T-helper 17 cell (primary cell): ENCODE data around the gene STIMATE. TPM values are rescaled to one million over a fixed set of nuclear protein-coding genes. Genes with fewer than 3 reads are reported as not detected.

ENCODE experiments used
- ATAC-seq: fragments of 150-1000 bp; cut with Tn5 transposase; 2 replicates; pipeline ENCODE4 v1.10.0; 2021; ENCODE audit warnings: mild to moderate bottlenecking, moderate library complexity
- DNase-seq, 3 donors: peaks; one replicate each; pipeline versions ENCODE4 v3.0.0 to v3.0.0-alpha.2; 2020 to 2021
- H3K9me3 ChIP-seq: one replicate; pipeline ENCODE4 v1.7.0; 2013; ENCODE audit warnings: low read length, mild to moderate bottlenecking; ENCODE audit not compliant: control insufficient read depth, poor library complexity, severe bottlenecking
- H3K27ac Mint-ChIP-seq: one replicate; pipeline ENCODE4 v1.8.0; 2022; ENCODE audit warnings: mild to moderate bottlenecking, moderate library complexity, mixed read lengths
- H3K27me3 Mint-ChIP-seq: one replicate; pipeline ENCODE4 v1.8.0; 2022; ENCODE audit warnings: mixed read lengths
- H3K36me3 Mint-ChIP-seq: one replicate; pipeline ENCODE4 v1.8.0; 2022; ENCODE audit warnings: low read depth, mixed read lengths
- H3K4me1 Mint-ChIP-seq: one replicate; pipeline ENCODE4 v1.8.0; 2022; ENCODE audit warnings: mild to moderate bottlenecking, mixed read lengths
- H3K4me3 Mint-ChIP-seq: one replicate; pipeline ENCODE4 v1.8.0; 2022; ENCODE audit warnings: mild to moderate bottlenecking, moderate library complexity, mixed read lengths
- total RNA-seq, 4 donors: library from RNA in 2 of 4; stranded (reverse) in 2 of 4; gene quantifications; one replicate each; pipeline ENCODE4 v1.2.3 and lab custom pipeline; 2022 to 2026

Gene STIMATE
- total RNA-seq, 2 donors from 2014 or later: 41.1 to 42.6 TPM

GRCh38 chr3:52839892-52840545, 57.3 kb downstream of the STIMATE start:
- DNase-seq (no peak), ATAC-seq (no peak)
- Mint-ChIP-seq H3K4me1 (peaks cover 25% of the 10 kb centered on the region), H3K36me3 (peaks cover 7% of the 10 kb centered on the region), H3K27ac (peak overlapping the region; percentile 75), H3K4me3 (no peak overlapping the region), H3K27me3 (no peaks in the 10 kb centered on the region)
- no peaks in the 10 kb centered on the region for H3K9me3 ChIP-seq

- Mint-ChIP-seq H3K27me3 (no peaks in the 10 kb centered on the region), H3K4me1 (peaks cover 23% of the 10 kb centered on the region), H3K27ac (no peak overlapping the region), H3K36me3 (peaks cover 7% of the 10 kb centered on the region), H3K4me3 (no peak overlapping the region)
- ATAC-seq: no peak
- no peak for DNase-seq
- H3K9me3 ChIP-seq: no peaks in the 10 kb centered on the region
Observed at GRCh38 chr3:52839268-52839575, 58.1 kb downstream of the STIMATE start.

GRCh38 chr3:52838561-52839267, 58.6 kb downstream of the STIMATE start:
- Mint-ChIP-seq H3K36me3 (peaks cover 7% of the 10 kb centered on the region), H3K27me3 (no peaks in the 10 kb centered on the region), H3K4me3 (no peak overlapping the region), H3K4me1 (peaks cover 25% of the 10 kb centered on the region), H3K27ac (peak overlapping the region; percentile 61)
- peak; percentile 81 for ATAC-seq
- no peak for DNase-seq
- H3K9me3 ChIP-seq: no peaks in the 10 kb centered on the region

- no peaks in the 10 kb centered on the region for H3K27me3 Mint-ChIP-seq
- peaks cover 25% of the 10 kb centered on the region for H3K4me1 Mint-ChIP-seq
- H3K27ac Mint-ChIP-seq: peak overlapping the region; percentile 61
- DNase-seq: no peak
- peak overlapping the region; percentile 19 for H3K4me3 Mint-ChIP-seq
- H3K36me3 Mint-ChIP-seq: peaks cover 7% of the 10 kb centered on the region
- H3K9me3 ChIP-seq: no peaks in the 10 kb centered on the region
- no peak for ATAC-seq
Observed at GRCh38 chr3:52836986-52837385, 60.4 kb downstream of the STIMATE start.

- peaks cover 2% of the 10 kb centered on the region for H3K36me3 Mint-ChIP-seq
- no peaks in the 10 kb centered on the region for H3K9me3 ChIP-seq
- peak overlapping the region; percentile 61 for H3K27ac Mint-ChIP-seq
- ATAC-seq (no peak), DNase-seq (no peak)
- peak overlapping the region; percentile 19 for H3K4me3 Mint-ChIP-seq
- H3K4me1 Mint-ChIP-seq: peaks cover 25% of the 10 kb centered on the region
- no peaks in the 10 kb centered on the region for H3K27me3 Mint-ChIP-seq
Observed at GRCh38 chr3:52836471-52836845, 60.9 kb downstream of the STIMATE start.

GRCh38 chr3:52835766-52836470, 61.4 kb downstream of the STIMATE start:
- Mint-ChIP-seq H3K4me1 (peaks cover 25% of the 10 kb centered on the region), H3K4me3 (peak overlapping the region; percentile 3), H3K27ac (no peak overlapping the region), H3K36me3 (peaks cover 2% of the 10 kb centered on the region), H3K27me3 (no peaks in the 10 kb centered on the region)
- DNase-seq: no peak
- H3K9me3 ChIP-seq: no peaks in the 10 kb centered on the region
- ATAC-seq: no peak

- Mint-ChIP-seq H3K27ac (no peak within 1 kb of the TSS), H3K4me3 (no peak within 1 kb of the TSS), H3K27me3 (no peaks in the 10 kb centered on the region), H3K36me3 (no peaks in the 10 kb centered on the region), H3K4me1 (peaks cover 23% of the 10 kb centered on the region)
- ATAC-seq: no peak
- DNase-seq: no peak
- H3K9me3 ChIP-seq: no peaks in the 10 kb centered on the region
Observed at GRCh38 chr3:52834871-52835501, 62.4 kb downstream of the STIMATE start, which contains the start of gene MUSTN1. Gene MUSTN1 (minus strand): TSS chr3:52835019. CDS start chr3:52834948, 71 bp downstream.

- DNase-seq (no peak), ATAC-seq (no peak)
- Mint-ChIP-seq H3K27ac (no peak overlapping the region), H3K36me3 (no peaks in the 10 kb centered on the region), H3K4me3 (no peak overlapping the region), H3K4me1 (peaks cover 13% of the 10 kb centered on the region), H3K27me3 (no peaks in the 10 kb centered on the region)
- no peaks in the 10 kb centered on the region for H3K9me3 ChIP-seq
Observed at GRCh38 chr3:52833202-52833601, 64.1 kb downstream of the STIMATE start.

GRCh38 chr3:52831500-52832301, 65.6 kb downstream of the STIMATE start:
- H3K4me1 Mint-ChIP-seq: peaks cover 3% of the 10 kb centered on the region

GRCh38 chr3:52830535-52831258, 66.7 kb downstream of the STIMATE start, which contains the start of gene ITIH4:
Gene ITIH4 (minus strand): TSS chr3:52830672. CDS start chr3:52830642, 30 bp downstream.
- Mint-ChIP-seq H3K4me1 (peaks cover 2% of the 10 kb centered on the region), H3K36me3 (no peaks in the 10 kb centered on the region), H3K27me3 (no peaks in the 10 kb centered on the region), H3K4me3 (no peak within 1 kb of the TSS), H3K27ac (no peak within 1 kb of the TSS)
- no peak for DNase-seq
- H3K9me3 ChIP-seq: no peaks in the 10 kb centered on the region
- ATAC-seq: no peak

More at GRCh38 chr3:52831500-52832301, 65.6 kb downstream of the STIMATE start:
- Mint-ChIP-seq H3K4me3 (no peak overlapping the region), H3K27me3 (no peaks in the 10 kb centered on the region), H3K27ac (peak overlapping the region; percentile 59), H3K36me3 (no peaks in the 10 kb centered on the region)
- ATAC-seq: no peak
- no peak for DNase-seq
- no peaks in the 10 kb centered on the region for H3K9me3 ChIP-seq

GRCh38 chr3:52829906-52830463, 67.4 kb downstream of the STIMATE start:
- ATAC-seq: no peak
- Mint-ChIP-seq H3K27me3 (no peaks in the 10 kb centered on the region), H3K27ac (no peak overlapping the region), H3K4me3 (no peak overlapping the region), H3K36me3 (peaks cover 1% of the 10 kb centered on the region), H3K4me1 (peaks cover 2% of the 10 kb centered on the region)
- DNase-seq: no peak
- no peaks in the 10 kb centered on the region for H3K9me3 ChIP-seq

- Mint-ChIP-seq H3K4me1 (peaks cover 2% of the 10 kb centered on the region), H3K27me3 (no peaks in the 10 kb centered on the region), H3K4me3 (no peak overlapping the region), H3K27ac (no peak overlapping the region), H3K36me3 (peaks cover 3% of the 10 kb centered on the region)
- DNase-seq (no peak), ATAC-seq (no peak)
- H3K9me3 ChIP-seq: no peaks in the 10 kb centered on the region
Observed at GRCh38 chr3:52829482-52829881, 67.9 kb downstream of the STIMATE start.
